GM21367 (cell line): ENCODE data around the gene SLC6A15.

Experiments
- ATAC-seq: cut with Tn5 transposase; IDR thresholded peaks from one replicate; pipeline ENCODE4 v1.9.1; 2021; ENCODE audit not compliant: unreplicated experiment

The SLC6A15 gene

DNA sequence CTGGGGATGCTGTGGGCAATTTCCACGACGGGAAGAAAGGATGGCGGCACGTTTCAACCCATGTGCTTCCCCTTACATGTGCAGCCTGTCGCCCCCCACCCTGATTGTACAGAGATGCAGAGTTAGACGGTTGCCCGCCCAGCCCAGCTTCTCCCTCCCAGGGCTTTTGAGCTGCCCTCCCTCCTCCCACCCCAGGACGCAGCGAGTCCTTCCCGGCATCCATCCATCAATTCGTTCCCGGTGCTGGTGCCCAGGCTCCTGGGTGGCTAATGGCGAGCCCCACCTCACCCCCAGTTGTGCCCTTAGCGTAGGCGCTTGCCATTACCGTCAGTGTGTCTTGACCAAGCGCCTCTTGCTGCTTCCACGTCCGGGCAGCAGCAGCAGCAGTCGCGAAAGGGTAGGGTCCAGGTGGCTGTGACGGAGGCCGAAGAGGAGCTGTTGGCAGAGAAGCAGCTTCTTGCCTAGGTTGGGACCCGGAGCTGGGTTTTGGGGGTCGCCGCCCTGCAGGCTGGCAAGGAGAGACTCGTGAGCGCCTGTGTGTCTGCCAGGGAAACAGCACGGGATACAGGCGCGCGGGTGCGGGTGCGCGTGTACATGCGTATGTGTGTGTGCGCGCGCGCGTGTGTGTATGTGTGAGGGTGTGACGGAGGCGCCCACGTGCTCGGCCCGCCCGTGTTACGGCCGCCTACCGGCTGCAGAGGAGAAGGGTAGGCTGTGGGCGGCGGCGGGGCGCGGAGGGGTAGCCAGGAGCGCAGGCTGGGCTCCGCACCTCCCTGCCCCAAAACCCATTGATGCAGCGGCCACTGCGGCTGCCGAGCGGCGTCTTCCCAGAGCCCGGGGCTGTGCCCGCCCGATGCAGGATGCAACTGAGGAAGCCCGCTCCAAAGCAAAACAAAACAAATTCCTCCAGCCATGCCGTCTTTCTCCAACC, at the start of gene SLC6A15:
SLC6A15 (minus strand) TSS at position 602 of the 931 bp plus-strand sequence. CDS start 20,679 bp downstream, outside the sequence.
- no peak for ATAC-seq

DNA sequence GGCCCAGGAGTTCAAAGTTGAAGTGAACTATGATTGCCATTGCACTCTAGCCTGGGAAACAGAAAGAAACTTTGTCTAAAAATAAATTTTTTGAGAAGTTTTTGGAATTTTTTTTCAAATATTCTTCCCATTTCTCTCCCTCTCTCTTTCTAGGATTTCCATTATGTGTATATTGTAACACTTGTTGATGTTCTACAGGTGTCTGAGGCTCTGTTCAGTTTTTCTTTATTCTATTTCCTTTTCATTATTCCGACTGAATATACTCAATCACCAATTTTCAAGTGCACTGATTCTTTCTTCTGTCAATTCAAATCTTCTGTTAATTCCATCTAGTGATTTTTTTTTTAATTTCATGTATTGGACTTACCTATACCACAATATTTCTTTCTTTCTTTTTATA, 48.3 kb upstream of the SLC6A15 start:
- no peak for ATAC-seq

DNA sequence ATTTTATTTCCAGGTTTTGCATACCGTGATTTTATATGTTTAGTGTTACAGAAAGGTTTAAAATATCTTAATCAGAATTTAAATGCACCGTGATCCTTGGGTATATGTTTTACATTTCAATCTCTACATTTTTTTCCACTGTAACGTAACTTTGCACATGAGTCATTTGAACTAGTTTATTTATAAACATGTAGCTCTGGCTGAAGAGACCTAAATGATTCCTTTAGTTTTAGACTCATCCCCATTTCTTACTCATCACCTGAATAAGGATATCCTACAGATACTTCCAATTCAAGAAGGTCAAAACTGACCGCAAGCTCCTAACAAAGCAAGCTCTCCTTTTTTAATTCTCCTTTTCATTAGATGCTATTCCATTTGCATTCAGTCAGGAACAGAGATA, 42.7 kb upstream of the SLC6A15 start:
- no peak for ATAC-seq

DNA sequence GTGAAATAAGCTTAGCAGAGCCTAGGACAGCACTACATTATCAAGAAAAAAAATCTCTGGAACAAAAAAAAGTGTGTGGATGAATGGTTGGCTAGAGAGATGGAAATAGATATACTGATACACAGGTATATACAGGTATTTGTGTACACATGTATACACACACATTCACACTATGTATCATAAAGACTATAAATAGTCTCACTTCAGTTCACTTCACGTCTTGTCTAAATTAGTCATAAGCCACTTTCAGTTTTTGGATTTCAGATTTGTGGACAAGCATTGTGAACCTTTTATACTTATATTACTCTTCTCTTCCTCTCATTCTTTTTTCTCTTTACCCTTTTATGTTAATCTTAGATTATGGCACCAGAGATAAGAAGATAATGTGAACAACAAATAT, 41.8 kb upstream of the SLC6A15 start:
- no peak for ATAC-seq

DNA sequence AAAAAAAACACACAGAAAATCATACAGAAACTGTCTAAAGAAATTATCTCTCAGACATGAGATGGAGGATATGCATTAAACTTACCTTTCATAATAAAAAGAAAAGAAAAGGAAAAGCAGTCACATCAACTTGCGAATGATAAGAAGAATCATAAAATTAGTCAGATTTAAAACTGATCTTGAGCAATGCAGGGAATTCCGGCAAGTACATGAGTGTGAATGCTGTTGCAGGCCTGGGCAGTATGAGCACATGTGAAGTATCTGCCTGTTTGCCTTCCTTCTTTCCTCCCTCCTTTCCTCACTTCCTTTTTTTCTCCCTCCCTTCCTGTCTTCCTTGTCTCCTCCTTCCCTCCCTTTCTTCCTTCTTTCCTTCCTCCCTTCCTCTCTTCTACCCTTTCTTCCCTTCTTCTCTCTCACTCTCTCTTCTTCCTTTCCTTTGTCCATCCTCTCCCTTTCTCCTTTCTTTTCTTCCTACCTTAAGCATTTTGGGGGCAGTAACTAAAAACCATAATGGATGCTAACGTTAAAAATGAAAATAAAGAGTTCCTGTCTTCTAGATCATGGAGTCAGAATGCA, 38.5 kb upstream of the SLC6A15 start:
- ATAC-seq = no peak

DNA sequence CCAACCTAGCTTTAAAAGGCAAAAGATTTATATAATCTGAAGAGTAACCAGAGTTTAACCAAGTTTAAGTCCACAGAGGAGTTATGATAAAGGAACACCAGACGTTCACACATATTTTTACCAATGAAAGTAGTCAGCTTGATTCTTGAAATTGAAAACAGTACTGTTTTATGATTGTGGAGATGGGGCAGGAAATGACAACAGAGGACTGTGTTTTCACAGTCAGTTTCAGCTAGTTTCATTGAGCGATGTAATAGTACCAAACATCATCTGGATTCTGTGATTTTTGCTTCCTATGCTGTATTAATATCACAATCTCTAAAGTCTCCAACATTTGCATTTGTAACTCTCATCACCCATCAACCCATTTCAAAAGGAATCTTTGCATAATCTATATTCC, 34.2 kb upstream of the SLC6A15 start:
- no peak for ATAC-seq

DNA sequence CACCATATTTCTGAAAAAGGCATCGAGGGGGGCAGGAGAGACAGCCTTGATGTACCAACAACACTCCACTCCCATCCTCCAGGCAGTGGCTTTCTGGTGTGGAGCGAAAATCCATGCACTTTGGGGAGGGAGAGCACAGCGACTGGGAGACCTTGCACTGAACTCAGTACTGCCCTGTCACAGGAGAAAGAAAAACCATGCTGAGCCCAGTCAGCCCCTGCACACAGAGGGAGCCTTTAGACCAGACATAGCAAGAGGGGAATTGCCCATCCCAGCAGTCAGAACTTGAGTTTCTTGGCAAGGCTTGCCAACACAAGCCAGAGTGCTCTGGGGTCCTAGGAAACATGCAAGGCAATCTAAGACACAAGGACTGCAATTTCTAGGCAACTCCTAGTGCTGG, 24.8 kb upstream of the SLC6A15 start:
- no peak for ATAC-seq

DNA sequence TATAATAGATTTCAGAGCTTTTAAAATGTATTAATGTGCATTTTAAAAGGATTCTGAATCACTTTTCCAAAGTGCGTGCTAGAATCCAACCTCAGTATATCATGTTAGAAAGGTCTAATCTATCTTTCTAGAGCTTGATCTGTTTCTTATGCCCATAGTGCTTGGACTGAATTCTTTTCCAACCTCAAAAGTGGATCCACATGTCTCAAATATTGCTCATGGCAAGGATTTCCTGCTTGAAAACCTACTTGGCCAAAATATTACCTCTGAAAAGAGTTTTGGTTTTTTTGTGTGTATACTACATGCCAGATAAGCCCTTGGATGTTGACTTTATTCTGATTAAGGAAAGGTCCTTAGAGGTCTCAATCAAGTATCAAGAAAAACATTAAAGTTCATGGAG, 16.9 kb upstream of the SLC6A15 start:
- ATAC-seq = no peak

DNA sequence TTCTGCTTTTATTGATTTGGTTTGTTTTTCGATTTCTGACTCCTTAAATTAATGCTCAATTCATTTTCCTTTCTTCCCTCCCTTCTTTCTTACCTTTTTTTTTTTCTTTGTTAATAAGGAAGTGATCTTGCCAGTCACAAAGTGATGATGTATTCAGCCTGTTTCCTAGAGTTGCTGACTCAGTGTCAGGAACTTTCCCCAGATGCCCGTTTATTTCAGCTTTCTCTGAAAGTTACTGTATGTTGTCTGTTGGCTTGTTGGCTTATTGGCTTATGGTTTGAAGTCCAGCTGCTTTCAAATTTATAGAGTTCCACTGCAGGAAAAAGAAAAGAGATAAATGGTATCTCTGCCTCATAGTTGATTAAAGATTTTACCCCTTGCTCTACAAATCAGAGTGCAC, 12.4 kb upstream of the SLC6A15 start:
- ATAC-seq = no peak

DNA sequence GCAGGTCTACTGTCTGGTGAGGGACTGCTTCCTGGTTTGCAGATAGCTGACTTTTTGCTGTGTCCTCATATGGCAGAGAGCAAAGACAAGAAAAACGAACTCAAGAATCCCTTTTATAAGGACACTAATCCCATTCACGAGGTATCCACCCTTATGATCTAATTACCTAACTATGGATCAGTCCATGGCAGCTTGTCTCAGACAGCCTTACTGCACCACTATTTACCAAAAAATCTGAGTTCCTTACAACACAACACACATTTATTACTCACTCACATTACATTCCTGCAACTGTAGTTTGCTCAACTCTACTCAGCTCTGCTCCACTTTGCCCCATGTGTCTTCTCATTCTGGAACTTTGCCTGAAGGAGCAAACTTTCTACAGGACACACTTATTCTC, 10.1 kb upstream of the SLC6A15 start:
- no peak for ATAC-seq

DNA sequence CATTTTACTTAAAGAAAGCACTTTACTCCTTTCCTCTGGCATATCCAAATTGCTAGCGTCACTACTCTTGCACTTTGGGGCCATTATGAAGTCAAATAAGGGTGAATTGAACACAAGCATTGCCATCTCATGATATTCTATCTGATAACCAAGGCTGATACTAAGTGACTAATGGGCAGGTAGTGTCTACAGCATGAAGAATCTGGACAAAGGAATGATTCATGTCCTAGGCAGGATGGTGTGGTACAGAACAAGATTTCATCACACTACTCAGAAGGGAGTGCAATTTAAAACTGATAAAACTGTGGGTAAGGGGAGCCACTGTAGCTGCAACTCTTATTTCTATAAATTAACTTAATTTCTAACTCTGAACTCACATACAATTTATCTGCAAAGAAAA, 7.7 kb upstream of the SLC6A15 start:
- no peak for ATAC-seq

DNA sequence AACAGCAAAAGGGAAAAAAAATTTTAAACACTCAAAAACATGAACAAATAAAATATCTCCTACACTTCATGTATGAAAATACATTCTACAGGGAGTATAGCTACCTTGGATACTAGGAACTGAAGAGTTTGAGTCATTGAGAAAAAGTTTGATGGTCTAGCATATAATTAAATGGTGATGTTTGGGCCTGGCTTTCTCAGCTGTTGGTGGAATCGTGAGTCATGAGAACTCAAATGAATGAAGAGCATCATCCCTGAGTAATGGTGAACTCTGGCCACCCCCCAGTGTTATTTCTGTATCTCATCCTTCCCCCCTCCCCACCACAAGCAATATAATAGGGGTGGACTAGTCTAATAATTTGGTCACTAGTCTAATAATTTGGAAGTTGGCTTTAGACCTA, 6.7 kb upstream of the SLC6A15 start:
- ATAC-seq = no peak

DNA sequence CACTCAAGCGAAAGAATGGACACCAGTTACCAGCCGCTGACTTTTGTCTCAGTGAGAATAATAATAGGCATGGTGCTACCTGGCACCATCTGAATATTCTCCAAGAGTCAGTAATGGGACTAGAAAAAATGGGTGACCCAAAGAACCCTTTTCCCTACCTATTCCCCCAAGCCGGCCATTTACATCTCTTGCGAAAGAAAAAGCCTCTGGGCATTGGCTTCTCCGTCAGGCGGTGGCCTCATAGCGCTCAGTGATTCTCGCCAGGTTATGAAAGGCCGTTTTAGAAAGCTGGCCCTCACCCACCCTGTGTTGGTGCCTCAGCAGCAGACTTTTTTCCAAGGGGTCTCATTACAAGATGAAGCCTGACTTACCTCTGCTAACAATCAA, 523 bp upstream of the SLC6A15 start:
- no peak for ATAC-seq

DNA sequence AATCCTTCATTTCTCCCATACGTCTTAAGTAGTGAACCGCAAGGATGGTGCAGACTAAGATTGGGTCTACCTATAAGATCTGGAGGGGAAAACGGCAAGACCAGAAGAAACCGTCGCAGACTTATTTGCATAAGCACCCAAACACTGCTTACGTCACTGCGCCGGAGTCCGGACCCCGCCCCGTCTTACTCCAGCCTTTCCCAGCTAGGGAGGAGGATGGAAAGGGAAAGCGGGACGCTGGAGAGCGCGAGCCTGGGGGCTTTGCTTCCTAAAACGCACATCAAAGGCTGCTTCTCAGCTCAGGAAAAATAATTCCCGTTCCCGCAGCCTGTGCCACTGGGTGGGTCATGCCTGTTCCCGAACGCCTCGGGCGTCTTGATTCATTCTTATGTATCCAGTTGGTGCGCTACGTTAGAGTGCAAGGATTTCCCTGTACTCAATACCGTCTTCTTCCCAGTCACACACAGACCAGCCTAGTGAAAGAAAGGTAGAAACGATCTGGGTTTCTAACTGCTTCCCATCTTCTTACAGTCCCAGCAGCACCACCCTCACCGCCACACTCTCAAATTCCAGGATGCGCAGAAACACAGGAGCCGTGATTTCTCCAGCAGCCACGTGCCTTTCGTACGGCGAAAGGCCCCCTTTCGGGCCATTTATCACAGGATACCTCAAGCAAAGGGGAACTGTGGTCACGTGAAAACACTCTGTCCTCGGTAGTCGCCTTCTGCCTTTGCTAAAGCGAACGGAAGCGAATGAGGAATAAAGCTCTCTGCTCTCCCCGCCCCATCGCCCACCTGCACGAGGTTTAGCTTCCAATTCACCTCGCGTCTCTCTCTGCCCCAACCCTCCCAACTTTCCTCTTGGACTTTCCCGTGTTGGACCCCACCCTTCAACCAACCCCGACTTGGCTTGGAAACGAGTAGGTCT, 1.1 kb downstream of the SLC6A15 start:
- no peak for ATAC-seq

DNA sequence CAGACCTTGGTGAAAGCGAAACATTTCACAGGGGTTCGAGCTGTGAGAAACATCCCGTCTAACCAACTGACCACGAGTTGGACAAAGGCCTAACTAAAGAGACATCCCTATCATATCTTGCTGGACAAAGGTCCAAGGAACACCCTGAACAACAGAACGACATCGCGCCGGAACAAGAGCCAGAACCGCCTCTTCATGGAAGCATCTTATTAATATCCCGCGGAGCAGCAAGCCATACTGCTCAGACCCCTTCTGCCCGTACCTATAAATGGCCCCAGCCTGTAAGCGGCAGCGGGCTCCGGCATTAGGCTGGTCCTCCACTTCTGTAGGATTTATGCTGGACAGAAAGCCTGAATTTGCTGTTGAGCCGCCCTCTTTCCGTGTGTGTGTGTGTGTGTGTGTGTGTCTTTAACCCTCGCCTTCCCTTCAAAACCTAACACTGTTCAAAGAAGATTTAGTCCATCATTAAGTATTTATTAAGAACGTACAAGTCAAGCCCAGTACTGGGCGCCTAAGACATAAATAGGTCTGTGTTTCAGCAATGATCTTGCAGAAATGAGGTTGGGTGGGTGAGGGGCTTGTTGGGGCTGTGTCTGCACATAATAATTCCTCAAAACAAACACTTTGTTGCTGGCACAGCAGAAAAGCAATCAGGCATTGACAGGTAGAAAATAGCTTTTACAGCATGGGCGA, 1.9 kb downstream of the SLC6A15 start:
- no peak for ATAC-seq

DNA sequence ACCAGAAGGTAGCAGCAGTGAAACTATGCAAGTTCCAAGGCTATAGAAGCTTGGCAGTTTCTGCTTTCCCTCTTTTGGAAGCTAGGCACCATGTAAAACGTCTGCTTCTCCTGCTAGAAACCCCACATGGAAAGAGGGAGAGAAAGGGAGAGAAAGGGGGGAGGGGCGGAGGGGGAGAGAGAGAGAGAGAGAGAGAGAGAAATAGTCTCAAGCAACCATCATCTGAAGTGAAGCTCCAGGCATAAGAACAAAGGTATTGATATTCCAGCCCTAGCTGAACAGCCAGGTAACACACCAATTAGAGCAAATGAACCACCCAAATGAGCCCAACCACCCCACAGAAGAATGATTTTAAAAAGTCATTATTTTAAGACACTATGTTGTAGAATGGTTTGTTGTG, 8.5 kb downstream of the SLC6A15 start:
- no peak for ATAC-seq

DNA sequence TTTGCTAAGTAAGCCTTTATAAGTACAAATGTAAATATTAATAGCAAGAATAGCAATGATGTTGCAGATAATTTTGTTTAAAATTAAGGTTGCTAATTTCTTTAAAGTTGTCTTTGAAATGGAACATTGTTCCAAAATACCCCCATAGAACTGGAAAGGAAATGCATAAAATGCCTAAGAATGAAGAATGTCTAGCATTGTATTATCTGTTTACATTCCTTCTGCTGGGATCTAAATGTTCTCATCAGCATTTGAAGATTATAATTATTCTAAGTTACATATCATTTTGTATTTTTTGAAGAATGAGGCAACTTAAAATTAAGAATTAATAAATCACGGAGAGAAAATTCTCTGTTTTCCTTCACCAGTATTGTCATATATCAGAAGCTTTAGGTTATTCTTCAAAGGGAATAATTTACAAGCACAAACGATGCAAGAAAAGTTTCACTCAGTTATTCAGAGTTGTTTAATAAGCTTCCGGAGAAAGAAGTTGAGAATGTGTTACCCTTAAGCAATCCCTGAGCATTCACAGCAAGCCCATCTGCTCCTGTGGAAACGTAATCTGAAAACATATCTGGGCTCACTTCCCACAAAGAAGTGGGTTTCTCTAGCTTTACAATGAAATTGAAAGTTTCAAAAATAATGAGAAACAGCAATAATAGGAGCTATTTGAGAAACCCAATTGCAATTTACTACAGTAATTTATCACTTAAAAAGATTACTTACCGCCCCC, 21.3 kb downstream of the SLC6A15 start:
- no peak for ATAC-seq

DNA sequence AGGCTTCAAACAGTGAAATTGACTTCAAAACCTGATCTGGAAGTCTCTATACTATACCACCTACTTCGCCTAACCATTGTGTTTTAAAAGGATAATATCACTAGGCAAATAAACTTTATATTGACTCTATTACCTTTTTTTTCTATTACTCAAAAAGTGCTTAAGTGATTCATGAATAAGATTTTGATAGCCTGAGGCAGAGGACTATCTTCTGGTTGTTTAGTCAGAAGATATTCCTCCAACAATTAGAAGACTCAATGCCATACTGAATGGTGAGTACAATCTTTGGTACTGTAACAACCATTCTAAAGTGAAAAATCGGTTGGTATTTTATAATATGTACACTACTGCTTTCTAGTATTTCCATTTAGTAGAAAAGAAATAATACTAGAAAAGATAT, 22.8 kb downstream of the SLC6A15 start:
- ATAC-seq = no peak

DNA sequence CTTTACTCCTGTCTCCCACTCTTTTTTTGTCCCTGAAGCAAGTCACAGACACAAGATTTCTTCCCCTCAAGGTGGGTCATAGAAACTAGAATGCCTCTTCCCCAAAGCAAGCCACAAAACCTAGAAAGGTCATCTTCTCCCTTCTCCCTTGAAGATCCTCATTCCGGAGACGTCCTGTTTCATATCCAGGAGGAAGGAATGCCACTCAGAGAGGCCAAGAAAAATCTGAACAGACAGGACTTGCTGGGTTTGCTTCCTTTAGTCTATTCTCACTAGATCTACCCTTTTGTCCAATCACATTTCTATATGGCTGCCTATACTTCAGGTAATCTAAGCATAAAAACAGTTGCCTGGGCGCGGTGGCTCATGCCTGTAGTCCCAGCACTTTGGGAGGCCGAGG, 23.7 kb downstream of the SLC6A15 start:
- no peak for ATAC-seq

DNA sequence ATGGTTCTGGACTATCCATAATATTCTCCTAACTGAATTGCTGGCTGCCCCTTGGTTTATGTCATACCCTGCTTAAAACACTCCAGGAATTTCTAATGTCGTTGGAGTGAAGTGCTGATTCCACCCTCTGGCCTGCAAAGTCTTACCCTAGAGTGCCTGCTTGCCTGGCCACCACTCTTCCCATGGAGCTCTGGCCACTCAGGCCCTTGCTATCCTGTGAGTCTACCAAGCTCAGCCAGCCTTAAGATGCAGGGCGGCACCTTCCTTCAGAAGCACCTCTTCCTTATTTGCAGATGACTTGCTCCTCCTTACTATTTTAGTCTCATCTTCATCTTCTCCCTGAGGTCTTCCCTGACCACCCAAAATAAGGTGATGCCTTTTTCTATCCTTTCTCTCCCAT, 35.3 kb downstream of the SLC6A15 start:
- ATAC-seq = no peak
